ENCODE results near the gene CNKSR3. TPM values are rescaled to one million over a fixed set of nuclear protein-coding genes. Genes with fewer than 3 reads are reported as not detected.

Gene CNKSR3
- total RNA-seq, 4 donors from 2014 or later: 11.7 to 22.7 (median 13.7) TPM

DNA sequence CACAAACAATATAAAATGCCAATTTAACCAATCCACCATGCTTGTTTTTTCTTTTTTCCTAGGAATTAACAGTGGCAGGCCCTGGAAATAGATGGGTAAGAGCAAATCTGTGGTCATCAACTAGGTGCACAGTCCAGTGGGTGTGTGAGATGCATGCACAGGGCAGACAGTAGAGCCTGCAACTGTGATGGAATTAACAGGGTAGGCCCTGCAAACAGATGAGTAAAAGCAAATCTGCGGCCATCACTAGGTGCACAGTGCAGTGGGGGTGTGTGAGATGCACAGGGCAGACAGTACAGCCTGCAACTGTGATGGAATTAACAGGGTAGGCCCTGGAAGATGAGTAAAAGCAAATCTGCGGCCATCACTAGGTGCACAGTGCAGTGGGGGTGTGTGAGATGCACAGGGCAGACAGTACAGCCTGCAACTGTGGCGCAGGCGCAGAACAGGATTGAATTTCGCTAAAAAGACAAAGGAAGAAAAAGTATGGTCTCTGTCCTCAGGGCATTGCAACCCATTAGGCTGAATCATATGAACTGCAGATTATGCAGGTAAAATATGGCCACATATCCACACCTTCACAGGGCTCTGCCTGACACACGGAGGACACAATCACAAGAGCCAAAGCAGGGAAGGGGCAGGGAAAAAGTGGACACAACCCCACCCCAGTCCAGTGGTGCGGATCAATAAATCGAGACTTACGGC, 112.8 kb downstream of the CNKSR3 start:
- peaks cover 0 to 6% (median 0%) of the 10 kb centered on the region in 3 donors for H3K36me3 ChIP-seq
- H3K9me3 ChIP-seq: no peaks in the 10 kb centered on the region
- no peak overlapping the region for H3K4me3 ChIP-seq
- no peak for DNase-seq (ENCODE audit: low spot score in 2 of 2)
- WGBS, 2 donors: 95 to 98% methylated on average over 9 of the region's 9 CpGs
- H3K27ac ChIP-seq: peak overlapping the region in 3 of 4 donors; percentile 27 to 91 (median 78)
- H3K27me3 ChIP-seq: no peaks in the 10 kb centered on the region
- peaks cover 0 to 30% (median 2%) of the 10 kb centered on the region in 4 donors for H3K4me1 ChIP-seq
- TF ChIP-seq POLR2A (IDR thresholded peaks at IDR 0.05) (no peak), EP300 (IDR thresholded peaks at IDR 0.05) (no peak)
- TF ChIP-seq, protein P1, sequence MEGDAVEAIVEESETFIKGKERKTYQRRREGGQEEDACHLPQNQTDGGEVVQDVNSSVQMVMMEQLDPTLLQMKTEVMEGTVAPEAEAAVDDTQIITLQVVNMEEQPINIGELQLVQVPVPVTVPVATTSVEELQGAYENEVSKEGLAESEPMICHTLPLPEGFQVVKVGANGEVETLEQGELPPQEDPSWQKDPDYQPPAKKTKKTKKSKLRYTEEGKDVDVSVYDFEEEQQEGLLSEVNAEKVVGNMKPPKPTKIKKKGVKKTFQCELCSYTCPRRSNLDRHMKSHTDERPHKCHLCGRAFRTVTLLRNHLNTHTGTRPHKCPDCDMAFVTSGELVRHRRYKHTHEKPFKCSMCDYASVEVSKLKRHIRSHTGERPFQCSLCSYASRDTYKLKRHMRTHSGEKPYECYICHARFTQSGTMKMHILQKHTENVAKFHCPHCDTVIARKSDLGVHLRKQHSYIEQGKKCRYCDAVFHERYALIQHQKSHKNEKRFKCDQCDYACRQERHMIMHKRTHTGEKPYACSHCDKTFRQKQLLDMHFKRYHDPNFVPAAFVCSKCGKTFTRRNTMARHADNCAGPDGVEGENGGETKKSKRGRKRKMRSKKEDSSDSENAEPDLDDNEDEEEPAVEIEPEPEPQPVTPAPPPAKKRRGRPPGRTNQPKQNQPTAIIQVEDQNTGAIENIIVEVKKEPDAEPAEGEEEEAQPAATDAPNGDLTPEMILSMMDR (IDR thresholded peaks at IDR 0.05): no peak

DNA sequence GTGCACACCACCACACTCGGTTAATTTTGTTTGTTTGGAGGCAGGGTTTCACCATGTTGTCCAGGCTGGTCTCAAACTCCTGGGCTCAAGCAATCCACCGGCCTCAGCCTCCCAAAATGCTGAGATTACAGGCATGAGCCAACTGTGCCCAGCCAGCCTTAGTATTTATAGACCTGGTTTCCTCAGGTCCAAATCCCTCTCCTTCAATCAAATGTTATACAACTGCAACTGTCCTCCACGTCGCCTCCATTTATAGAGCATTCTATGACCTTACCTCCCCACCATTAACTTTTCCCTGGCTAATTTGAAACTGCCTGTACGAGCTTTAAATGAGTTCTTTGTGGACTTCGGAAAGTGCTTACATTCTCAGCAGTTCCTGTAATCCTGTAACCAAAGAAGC, 114.6 kb downstream of the CNKSR3 start:
- DNase-seq (ENCODE audit: low spot score in 2 of 2): no peak
- Histone ChIP-seq H3K27ac (peak overlapping the region in 3 of 4 donors; percentile 22 to 73 (median 53)), H3K36me3 (no peaks in the 10 kb centered on the region), H3K27me3 (no peaks in the 10 kb centered on the region), H3K9me3 (no peaks in the 10 kb centered on the region), H3K4me1 (peaks cover 0 to 32% (median 2%) of the 10 kb centered on the region in 4 donors), H3K4me3 (no peak overlapping the region)
- TF ChIP-seq EP300 (IDR thresholded peaks at IDR 0.05) (no peak), POLR2A (IDR thresholded peaks at IDR 0.05) (no peak)
- TF ChIP-seq, protein P1 (IDR thresholded peaks at IDR 0.05): no peak
- WGBS, 2 donors: 63 to 69% methylated on average over 6 of the region's 6 CpGs

DNA sequence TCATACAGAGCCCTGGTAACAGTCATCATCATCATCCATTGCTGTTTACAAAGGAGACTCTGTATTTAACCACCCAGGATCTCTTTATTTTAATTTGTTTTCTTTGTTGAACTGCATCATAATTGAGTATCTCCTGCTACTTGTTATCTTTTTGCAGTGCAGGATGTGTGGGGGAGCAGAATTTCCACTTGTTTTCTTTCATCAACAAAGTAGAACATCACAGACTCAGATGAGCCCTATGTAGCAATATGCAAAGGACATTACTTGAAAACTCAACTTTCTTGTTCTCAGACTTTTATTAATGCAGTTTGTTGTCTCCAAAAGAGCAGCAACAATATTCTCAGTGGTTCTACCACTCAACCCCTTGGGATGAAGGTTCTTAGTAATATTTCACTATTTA, 115.2 kb downstream of the CNKSR3 start:
- no peak overlapping the region for H3K4me3 ChIP-seq
- peak overlapping the region in 2 of 4 donors; percentile 53 to 73 for H3K27ac ChIP-seq
- peaks cover 0 to 2% (median 0%) of the 10 kb centered on the region in 4 donors for H3K9me3 ChIP-seq
- no peak for DNase-seq (ENCODE audit: low spot score in 2 of 2)
- TF ChIP-seq, protein P1 (IDR thresholded peaks at IDR 0.05): no peak
- no peak for TF ChIP-seq EP300 (IDR thresholded peaks at IDR 0.05)
- no peak for TF ChIP-seq POLR2A (IDR thresholded peaks at IDR 0.05)
- peaks cover 0 to 32% (median 2%) of the 10 kb centered on the region in 4 donors for H3K4me1 ChIP-seq
- H3K36me3 ChIP-seq: no peaks in the 10 kb centered on the region
- H3K27me3 ChIP-seq: no peaks in the 10 kb centered on the region

DNA sequence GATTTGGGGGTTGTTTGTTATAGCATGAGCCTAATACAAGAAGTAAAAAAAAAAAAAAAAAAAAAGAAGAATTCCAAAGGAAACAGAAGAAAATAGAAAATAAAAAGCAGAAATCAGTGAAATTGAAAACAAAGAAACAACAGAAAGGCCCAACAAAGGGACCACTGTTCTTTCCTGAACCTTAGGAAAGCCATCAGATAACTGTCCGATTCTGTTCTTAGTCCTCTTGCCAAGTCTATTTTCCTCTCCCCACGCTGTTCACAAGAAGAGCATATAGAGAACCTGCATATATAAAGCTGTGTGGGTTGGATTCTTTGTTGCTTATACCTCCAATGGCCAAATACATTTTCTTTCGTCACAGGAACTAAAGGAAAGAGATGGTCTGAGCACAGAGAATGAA, 115.9 kb downstream of the CNKSR3 start:
- peaks cover 0 to 6% (median 0%) of the 10 kb centered on the region in 4 donors for H3K9me3 ChIP-seq
- H3K27ac ChIP-seq: peak overlapping the region in 2 of 4 donors; percentile 53 to 73
- DNase-seq (ENCODE audit: low spot score in 2 of 2): no peak

DNA sequence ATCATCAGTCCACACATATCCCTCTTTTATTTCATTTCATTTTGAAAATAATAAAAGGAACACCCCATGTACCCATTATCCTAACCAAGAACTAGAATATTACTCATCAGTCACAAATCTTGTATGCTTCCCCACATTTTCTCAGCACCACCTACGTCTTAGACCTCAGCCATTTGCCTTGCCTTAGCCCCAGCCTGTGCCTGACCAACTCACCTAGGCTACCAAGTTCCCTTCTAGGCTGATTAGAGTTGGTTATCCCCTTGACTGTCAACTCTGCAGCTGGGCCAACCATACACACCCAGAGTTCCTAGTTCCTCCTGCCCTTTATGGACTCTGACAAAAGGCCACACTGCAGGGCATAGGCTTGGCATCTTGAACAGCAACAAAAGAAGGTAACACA, 120.5 kb downstream of the CNKSR3 start:
- DNase-seq (ENCODE audit: low spot score in 2 of 2): no peak
- Histone ChIP-seq H3K36me3 (no peaks in the 10 kb centered on the region), H3K27me3 (no peaks in the 10 kb centered on the region), H3K4me3 (no peak overlapping the region), H3K27ac (no peak overlapping the region), H3K9me3 (peaks cover 0 to 6% (median 0%) of the 10 kb centered on the region in 4 donors), H3K4me1 (peaks cover 0 to 22% (median 0%) of the 10 kb centered on the region in 4 donors)
- TF ChIP-seq POLR2A (IDR thresholded peaks at IDR 0.05) (no peak), EP300 (IDR thresholded peaks at IDR 0.05) (no peak)
- TF ChIP-seq, protein P1 (IDR thresholded peaks at IDR 0.05): no peak
- 92 to 98% methylated on average over 1 of the region's 1 CpG for whole genome bisulfite sequencing, 2 donors

More for the DNA sequence above, 115.9 kb downstream of the CNKSR3 start:
- Histone ChIP-seq H3K4me1 (peaks cover 0 to 31% (median 2%) of the 10 kb centered on the region in 4 donors), H3K36me3 (no peaks in the 10 kb centered on the region), H3K27me3 (no peaks in the 10 kb centered on the region), H3K4me3 (no peak overlapping the region)
- TF ChIP-seq POLR2A (IDR thresholded peaks at IDR 0.05): no peak
- WGBS, 2 donors: 23 to 48% methylated on average over 3 of the region's 3 CpGs
